HFF-Myc (cell line): ENCODE data around the gene SAMM50.

Experiments
- DNase-seq: peaks from one replicate; pipeline ENCODE4 v3.0.0-alpha.2; 2011; ENCODE audit warnings: low read depth; ENCODE audit errors: extremely low read depth
- H3K4me3 ChIP-seq: replicated peaks from 2 replicates; pipeline ENCODE4 v1.5.1; 2011; ENCODE audit warnings: low read depth, mild to moderate bottlenecking, control low read depth, low read length
- CTCF ChIP-seq: IDR thresholded peaks from 2 replicates; pipeline ENCODE4 v1.5.1; 2012; ENCODE audit warnings: mild to moderate bottlenecking, low read depth, low read length, control low read depth; ENCODE audit errors: missing control alignments

The SAMM50 gene

GRCh38 chr22:43919106-43919973, 35.9 kb upstream of the SAMM50 start:
- H3K4me3 ChIP-seq = no peak overlapping the region
- TF ChIP-seq CTCF = no peak
- no peak for DNase-seq

- no peak overlapping the region for H3K4me3 ChIP-seq
- no peak for TF ChIP-seq CTCF
- DNase-seq = peak; percentile 32
These were observed 33.9 kb upstream of the SAMM50 start for GRCh38 chr22:43921370-43921769.

- TF ChIP-seq CTCF = peak; percentile 27
- no peak overlapping the region for H3K4me3 ChIP-seq
- no peak for DNase-seq
These were observed 33.1 kb upstream of the SAMM50 start for GRCh38 chr22:43922123-43922522.

GRCh38 chr22:43923191-43923590, 32.1 kb upstream of the SAMM50 start:
- no peak for TF ChIP-seq CTCF
- no peak for DNase-seq
- H3K4me3 ChIP-seq = peak overlapping the region; percentile 75

GRCh38 chr22:43923631-43924464, 31.4 kb upstream of the SAMM50 start, which contains the start of gene PNPLA3:
TSS of gene PNPLA3 (plus strand) at chr22:43923805. CDS start at chr22:43923912, 107 bp downstream.
- peak within 1 kb of the TSS; percentile 75 for H3K4me3 ChIP-seq
- peak; percentile 54 for DNase-seq
- TF ChIP-seq CTCF = peak; percentile 32

GRCh38 chr22:43924877-43925276, 30.4 kb upstream of the SAMM50 start:
- peak overlapping the region; percentile 75 for H3K4me3 ChIP-seq

More at GRCh38 chr22:43924877-43925276, 30.4 kb upstream of the SAMM50 start:
- TF ChIP-seq CTCF = no peak
- no peak for DNase-seq
